ENCODE data around the gene IFT80.

Gene IFT80

DNA sequence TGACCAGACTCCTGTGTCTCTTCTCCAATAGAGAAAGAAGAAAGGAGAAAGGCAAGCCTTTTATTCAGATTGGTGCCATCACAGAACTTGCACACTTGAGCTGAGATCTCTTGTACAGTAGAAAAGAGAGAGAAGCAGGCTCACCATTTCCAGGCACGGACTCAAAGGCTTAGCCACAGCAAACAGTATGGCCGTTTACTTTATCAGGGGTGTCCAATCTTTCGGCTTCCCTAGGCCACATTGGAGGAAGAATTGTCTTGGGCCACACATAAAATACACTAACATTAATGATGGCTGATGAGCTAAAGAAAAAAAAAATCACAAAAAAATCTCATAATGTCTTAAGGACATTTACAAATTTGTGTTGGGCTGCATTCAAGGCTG is 5.0 kb downstream of the IFT80 start:
- 100% methylated on average over 1 of the region's 3 CpGs for WGBS
- peaks cover 0 to 6% of the 10 kb centered on the region in 2 experiments for H3K36me3 ChIP-seq (ENCODE audit: control insufficient read depth in 1 of 2, insufficient read depth in 2 of 2, low read depth in 1 of 2, low read length in 2 of 2)
- no peaks in the 10 kb centered on the region for H3K27me3 ChIP-seq (ENCODE audit: control insufficient read depth in 1 of 2, insufficient read depth in 1 of 2, low read length in 2 of 2)
- H3K9ac ChIP-seq (ENCODE audit: low read length): no peak overlapping the region
- peaks cover 26% of the 10 kb centered on the region for H3K79me1 ChIP-seq (replicated peaks; ENCODE audit: low read length, poor library complexity, severe bottlenecking)
- H3K4me3 ChIP-seq (ENCODE audit: insufficient read depth in 1 of 2, low read depth in 1 of 2, low read length in 2 of 2): no peak overlapping the region
- no peak overlapping the region for H3K4me2 ChIP-seq (ENCODE audit: low read length, poor library complexity, severe bottlenecking)
- H3K4ac ChIP-seq (ENCODE audit: low read depth in 1 of 2, low read length in 2 of 2): no peak overlapping the region
- H3K14ac ChIP-seq (ENCODE audit: low read length in 2 of 2): no peak overlapping the region
- H3K23ac ChIP-seq (ENCODE audit: low read length in 2 of 2): no peak overlapping the region
- no peak overlapping the region for H2AFZ ChIP-seq (ENCODE audit: low read depth, low read length)
- H2BK12ac ChIP-seq (ENCODE audit: low read length in 2 of 2): no peak overlapping the region
- no peak overlapping the region for H3K18ac ChIP-seq (ENCODE audit: low read depth in 1 of 2, low read length in 2 of 2)
- no peak overlapping the region for H2BK5ac ChIP-seq (ENCODE audit: low read depth, low read length, poor library complexity, severe bottlenecking)
- DNase-seq: no peak
- H2BK15ac ChIP-seq (ENCODE audit: low read depth, poor library complexity, severe bottlenecking): no peak overlapping the region
- H3K9me3 ChIP-seq (ENCODE audit: control insufficient read depth, low read length): no peaks in the 10 kb centered on the region
- H2AK5ac ChIP-seq (ENCODE audit: low read length, severe bottlenecking): no peak overlapping the region
- no peak overlapping the region for H2BK120ac ChIP-seq (ENCODE audit: low read depth, low read length)
- no peak overlapping the region for H4K91ac ChIP-seq (ENCODE audit: low read length)
- H4K8ac ChIP-seq (ENCODE audit: low read length): no peak overlapping the region
- H3K27ac ChIP-seq (ENCODE audit: low read length, poor library complexity, severe bottlenecking): no peak overlapping the region
- H3K4me1 ChIP-seq (ENCODE audit: control insufficient read depth, insufficient read depth, low read depth, low read length): peaks cover 1% of the 10 kb centered on the region

DNA sequence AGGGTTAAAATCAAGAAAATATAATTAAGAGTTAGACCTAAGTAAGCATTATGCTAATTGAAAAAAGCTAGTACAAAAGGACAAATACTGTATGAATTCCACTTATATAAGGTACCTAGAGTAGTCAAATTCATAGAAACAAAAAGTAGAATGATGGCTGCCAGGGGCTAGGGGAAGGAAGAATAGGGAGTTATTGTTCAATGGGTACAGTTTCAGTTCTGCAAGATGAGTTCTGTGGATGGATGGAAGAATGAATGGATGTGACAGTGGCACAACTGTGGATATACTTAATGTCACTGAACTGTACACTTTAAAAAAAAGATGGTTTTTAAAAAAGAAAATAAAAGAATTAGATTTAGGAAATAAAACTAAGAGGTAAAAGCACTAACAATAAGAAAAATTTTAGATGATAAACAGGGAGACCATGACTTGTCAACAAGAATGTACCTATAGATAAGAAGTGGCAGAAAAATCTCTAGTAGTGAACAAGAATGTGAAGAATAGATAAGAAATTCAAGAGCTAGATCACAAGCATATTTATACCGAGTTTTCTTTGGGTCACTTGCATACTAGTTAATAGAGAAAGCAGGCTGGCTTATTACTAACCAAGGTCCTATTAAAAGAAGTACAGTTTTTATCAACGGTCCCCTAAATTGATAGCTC is 5.5 kb downstream of the IFT80 start:
- Histone ChIP-seq H3K18ac (ENCODE audit: low read depth in 1 of 2, low read length in 2 of 2) (no peak overlapping the region), H2AK5ac (ENCODE audit: low read length, severe bottlenecking) (no peak overlapping the region), H2BK120ac (ENCODE audit: low read depth, low read length) (no peak overlapping the region), H3K36me3 (ENCODE audit: control insufficient read depth in 1 of 2, insufficient read depth in 2 of 2, low read depth in 1 of 2, low read length in 2 of 2) (peaks cover 0 to 6% of the 10 kb centered on the region in 2 experiments), H4K8ac (ENCODE audit: low read length) (no peak overlapping the region), H3K27ac (ENCODE audit: low read length, poor library complexity, severe bottlenecking) (no peak overlapping the region), H3K4me1 (ENCODE audit: control insufficient read depth, insufficient read depth, low read depth, low read length) (peaks cover 1% of the 10 kb centered on the region), H3K23ac (ENCODE audit: low read length in 2 of 2) (no peak overlapping the region), H2BK15ac (ENCODE audit: low read depth, poor library complexity, severe bottlenecking) (no peak overlapping the region), H3K27me3 (ENCODE audit: control insufficient read depth in 1 of 2, insufficient read depth in 1 of 2, low read length in 2 of 2) (no peaks in the 10 kb centered on the region), H3K79me1 (replicated peaks; ENCODE audit: low read length, poor library complexity, severe bottlenecking) (peaks cover 24% of the 10 kb centered on the region), H3K4ac (ENCODE audit: low read depth in 1 of 2, low read length in 2 of 2) (no peak overlapping the region), H3K4me3 (ENCODE audit: insufficient read depth in 1 of 2, low read depth in 1 of 2, low read length in 2 of 2) (no peak overlapping the region), H2AFZ (ENCODE audit: low read depth, low read length) (no peak overlapping the region), H2BK12ac (ENCODE audit: low read length in 2 of 2) (no peak overlapping the region), H4K91ac (ENCODE audit: low read length) (no peak overlapping the region), H3K4me2 (ENCODE audit: low read length, poor library complexity, severe bottlenecking) (no peak overlapping the region), H3K9me3 (ENCODE audit: control insufficient read depth, low read length) (no peaks in the 10 kb centered on the region), H3K9ac (ENCODE audit: low read length) (no peak overlapping the region), H2BK5ac (ENCODE audit: low read depth, low read length, poor library complexity, severe bottlenecking) (no peak overlapping the region), H3K14ac (ENCODE audit: low read length in 2 of 2) (no peak overlapping the region)
- 100% methylated on average over 1 of the region's 2 CpGs for WGBS
- DNase-seq: no peak

DNA sequence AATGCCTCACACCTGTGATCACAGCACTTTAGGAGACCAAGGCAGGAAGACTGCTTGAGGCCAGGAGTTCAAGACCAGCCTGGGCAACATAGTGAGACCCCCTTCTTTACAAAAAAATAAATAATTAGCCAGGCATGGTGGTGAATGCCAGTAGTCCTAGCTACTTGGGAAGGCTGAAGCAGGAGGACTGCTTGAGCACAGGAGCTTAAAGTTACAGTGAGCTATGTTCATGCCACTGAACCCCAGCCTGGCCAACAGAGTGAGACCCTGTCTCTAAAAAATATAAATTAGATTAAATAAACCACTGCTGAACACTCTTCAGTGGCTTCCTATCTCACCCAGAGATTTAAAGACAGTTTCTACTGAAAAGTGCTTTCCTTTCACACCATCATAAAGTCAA is 6.2 kb downstream of the IFT80 start:
- Histone ChIP-seq H3K4ac (ENCODE audit: low read depth in 1 of 2, low read length in 2 of 2) (no peak overlapping the region), H2BK5ac (ENCODE audit: low read depth, low read length, poor library complexity, severe bottlenecking) (no peak overlapping the region), H3K36me3 (ENCODE audit: control insufficient read depth in 1 of 2, insufficient read depth in 2 of 2, low read depth in 1 of 2, low read length in 2 of 2) (peaks cover 0 to 6% of the 10 kb centered on the region in 2 experiments), H2AFZ (ENCODE audit: low read depth, low read length) (no peak overlapping the region), H3K79me1 (replicated peaks; ENCODE audit: low read length, poor library complexity, severe bottlenecking) (peaks cover 23% of the 10 kb centered on the region), H2AK5ac (ENCODE audit: low read length, severe bottlenecking) (no peak overlapping the region), H3K4me1 (ENCODE audit: control insufficient read depth, insufficient read depth, low read depth, low read length) (peaks cover 1% of the 10 kb centered on the region), H3K27me3 (ENCODE audit: control insufficient read depth in 1 of 2, insufficient read depth in 1 of 2, low read length in 2 of 2) (no peaks in the 10 kb centered on the region), H3K4me3 (ENCODE audit: insufficient read depth in 1 of 2, low read depth in 1 of 2, low read length in 2 of 2) (no peak overlapping the region), H3K18ac (ENCODE audit: low read depth in 1 of 2, low read length in 2 of 2) (no peak overlapping the region), H4K91ac (ENCODE audit: low read length) (no peak overlapping the region), H2BK120ac (ENCODE audit: low read depth, low read length) (no peak overlapping the region), H3K23ac (ENCODE audit: low read length in 2 of 2) (no peak overlapping the region), H3K9me3 (ENCODE audit: control insufficient read depth, low read length) (no peaks in the 10 kb centered on the region), H2BK15ac (ENCODE audit: low read depth, poor library complexity, severe bottlenecking) (no peak overlapping the region), H4K8ac (ENCODE audit: low read length) (no peak overlapping the region), H3K14ac (ENCODE audit: low read length in 2 of 2) (no peak overlapping the region), H3K4me2 (ENCODE audit: low read length, poor library complexity, severe bottlenecking) (no peak overlapping the region), H2BK12ac (ENCODE audit: low read length in 2 of 2) (no peak overlapping the region), H3K9ac (ENCODE audit: low read length) (no peak overlapping the region), H3K27ac (ENCODE audit: low read length, poor library complexity, severe bottlenecking) (no peak overlapping the region)
- DNase-seq: no peak

DNA sequence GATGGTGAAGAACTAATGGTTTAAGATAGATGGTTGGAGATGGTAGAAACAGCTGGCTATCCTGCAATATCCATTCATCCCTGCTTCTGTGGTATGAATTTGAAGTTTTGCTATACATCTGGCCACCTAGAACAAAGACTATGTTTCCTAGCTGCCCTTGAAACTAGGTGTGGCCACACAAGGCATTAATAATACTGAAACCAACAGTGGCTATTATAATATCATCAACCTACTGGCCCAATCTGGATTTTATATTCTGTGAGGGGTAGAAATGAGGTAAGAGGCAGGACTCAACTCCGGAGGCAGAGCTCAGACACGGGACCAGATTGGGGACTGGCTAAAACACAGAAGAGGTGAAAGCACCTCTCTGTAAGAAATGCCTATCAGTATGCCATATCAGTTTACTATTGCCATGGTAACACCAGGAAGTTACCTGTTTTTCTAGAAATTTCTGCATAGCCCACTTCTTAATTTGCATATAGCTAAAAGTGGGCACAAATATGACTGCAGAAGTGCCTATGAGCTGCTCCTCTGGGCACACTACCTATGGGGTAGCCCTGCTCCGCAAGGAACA is 8.4 kb downstream of the IFT80 start:
- Histone ChIP-seq H3K4me1 (ENCODE audit: control insufficient read depth, insufficient read depth, low read depth, low read length) (no peaks in the 10 kb centered on the region), H2BK5ac (ENCODE audit: low read depth, low read length, poor library complexity, severe bottlenecking) (no peak overlapping the region), H3K36me3 (ENCODE audit: control insufficient read depth in 1 of 2, insufficient read depth in 2 of 2, low read depth in 1 of 2, low read length in 2 of 2) (peaks cover 0 to 6% of the 10 kb centered on the region in 2 experiments)

More for the DNA sequence above, 8.4 kb downstream of the IFT80 start:
- Histone ChIP-seq H3K27me3 (ENCODE audit: control insufficient read depth in 1 of 2, insufficient read depth in 1 of 2, low read length in 2 of 2) (no peaks in the 10 kb centered on the region), H2AFZ (ENCODE audit: low read depth, low read length) (no peak overlapping the region), H3K4me2 (ENCODE audit: low read length, poor library complexity, severe bottlenecking) (no peak overlapping the region), H2BK15ac (ENCODE audit: low read depth, poor library complexity, severe bottlenecking) (no peak overlapping the region), H3K18ac (ENCODE audit: low read depth in 1 of 2, low read length in 2 of 2) (no peak overlapping the region), H2BK12ac (ENCODE audit: low read length in 2 of 2) (no peak overlapping the region), H3K14ac (ENCODE audit: low read length in 2 of 2) (no peak overlapping the region), H3K9ac (ENCODE audit: low read length) (no peak overlapping the region), H3K9me3 (ENCODE audit: control insufficient read depth, low read length) (no peaks in the 10 kb centered on the region), H2AK5ac (ENCODE audit: low read length, severe bottlenecking) (no peak overlapping the region), H3K4me3 (ENCODE audit: insufficient read depth in 1 of 2, low read depth in 1 of 2, low read length in 2 of 2) (no peak overlapping the region), H4K91ac (ENCODE audit: low read length) (no peak overlapping the region), H3K27ac (ENCODE audit: low read length, poor library complexity, severe bottlenecking) (no peak overlapping the region), H3K79me1 (replicated peaks; ENCODE audit: low read length, poor library complexity, severe bottlenecking) (peaks cover 30% of the 10 kb centered on the region), H3K23ac (ENCODE audit: low read length in 2 of 2) (no peak overlapping the region), H2BK120ac (ENCODE audit: low read depth, low read length) (no peak overlapping the region), H4K8ac (ENCODE audit: low read length) (no peak overlapping the region), H3K4ac (ENCODE audit: low read depth in 1 of 2, low read length in 2 of 2) (no peak overlapping the region)
- DNase-seq: no peak
- WGBS: 92% methylated on average over 3 of the region's 3 CpGs

Measured in mesenchymal stem cell (in vitro differentiated cells and primary cell).